Endothelial cell (in vitro differentiated cells): Measurements from ENCODE around the gene LRCH1. TPM values are rescaled to one million over a fixed set of nuclear protein-coding genes. Genes with fewer than 3 reads are reported as not detected.

Experiments used
- DNase-seq: peaks from one replicate; pipeline ENCODE4 v3.0.0; 2021; ENCODE audit warnings: low spot score
- H3K27ac Mint-ChIP-seq: one replicate; pipeline ENCODE4 v1.8.0; 2021; ENCODE audit warnings: mixed read lengths, inconsistent platforms; ENCODE audit not compliant: unreplicated experiment
- H3K27me3 Mint-ChIP-seq: one replicate; pipeline ENCODE4 v1.8.0; 2021; ENCODE audit warnings: mild to moderate bottlenecking, moderate library complexity, mixed read lengths, inconsistent platforms; ENCODE audit not compliant: unreplicated experiment
- H3K36me3 Mint-ChIP-seq: one replicate; pipeline ENCODE4 v1.8.0; 2021; ENCODE audit warnings: mild to moderate bottlenecking, low read depth, mixed read lengths, inconsistent platforms; ENCODE audit not compliant: unreplicated experiment
- H3K4me1 Mint-ChIP-seq: one replicate; pipeline ENCODE4 v1.8.0; 2021; ENCODE audit warnings: mild to moderate bottlenecking, mixed read lengths, inconsistent platforms; ENCODE audit not compliant: unreplicated experiment
- H3K4me3 Mint-ChIP-seq: one replicate; pipeline ENCODE4 v1.8.0; 2021; ENCODE audit warnings: mild to moderate bottlenecking, mixed read lengths, inconsistent platforms; ENCODE audit not compliant: unreplicated experiment
- H3K9me3 Mint-ChIP-seq: one replicate; pipeline ENCODE4 v1.8.0; 2021; ENCODE audit warnings: mixed read lengths, inconsistent platforms; ENCODE audit not compliant: unreplicated experiment
- CTCF ChIP-seq: fragments of 200-600 bp; sonication (generic); IDR thresholded peaks from one replicate; pipeline ENCODE4 v1.5.0; 2021; ENCODE audit warnings: antibody characterized with exemption; ENCODE audit not compliant: unreplicated experiment
- total RNA-seq: library from RNA; stranded (reverse); fragmentation: NEBNext Ultra II Directional; extraction: Animal tissue kit (Norgen Biotek cat#: 25700); gene quantifications from one replicate; pipeline ENCODE4 v1.2.1, GENCODE V29; 2021; ENCODE audit not compliant: unreplicated experiment

The LRCH1 gene
- total RNA-seq, 1 donor from 2014 or later: 45.6 TPM

GRCh38 chr13:46648166-46648607, 95.2 kb downstream of the LRCH1 start:
- Mint-ChIP-seq H3K27ac (no peak overlapping the region), H3K36me3 (peaks cover 9% of the 10 kb centered on the region), H3K27me3 (peaks cover 3% of the 10 kb centered on the region), H3K4me1 (peaks cover 37% of the 10 kb centered on the region), H3K9me3 (no peaks in the 10 kb centered on the region), H3K4me3 (no peak overlapping the region)
- TF ChIP-seq CTCF: no peak
- no peak for DNase-seq

GRCh38 chr13:46649816-46650215, 96.8 kb downstream of the LRCH1 start:
- peak overlapping the region; percentile 23 for H3K27ac Mint-ChIP-seq
- no peak for TF ChIP-seq CTCF
- peaks cover 9% of the 10 kb centered on the region for H3K36me3 Mint-ChIP-seq
- no peak for DNase-seq
- no peak overlapping the region for H3K4me3 Mint-ChIP-seq
- H3K4me1 Mint-ChIP-seq: peaks cover 21% of the 10 kb centered on the region
- H3K9me3 Mint-ChIP-seq: no peaks in the 10 kb centered on the region
- no peaks in the 10 kb centered on the region for H3K27me3 Mint-ChIP-seq

GRCh38 chr13:46654951-46655350, 102.0 kb downstream of the LRCH1 start:
- no peaks in the 10 kb centered on the region for H3K9me3 Mint-ChIP-seq
- no peaks in the 10 kb centered on the region for H3K27me3 Mint-ChIP-seq
- DNase-seq: no peak
- H3K4me1 Mint-ChIP-seq: peaks cover 26% of the 10 kb centered on the region
- H3K36me3 Mint-ChIP-seq: peaks cover 9% of the 10 kb centered on the region
- no peak overlapping the region for H3K4me3 Mint-ChIP-seq
- no peak for TF ChIP-seq CTCF
- H3K27ac Mint-ChIP-seq: peak overlapping the region; percentile 30

GRCh38 chr13:46655377-46656180, 102.6 kb downstream of the LRCH1 start:
- H3K27me3 Mint-ChIP-seq: no peaks in the 10 kb centered on the region
- DNase-seq: no peak
- no peak overlapping the region for H3K4me3 Mint-ChIP-seq
- peak overlapping the region; percentile 77 for H3K27ac Mint-ChIP-seq
- H3K36me3 Mint-ChIP-seq: peaks cover 11% of the 10 kb centered on the region
- peaks cover 26% of the 10 kb centered on the region for H3K4me1 Mint-ChIP-seq
- no peak for TF ChIP-seq CTCF
- no peaks in the 10 kb centered on the region for H3K9me3 Mint-ChIP-seq

GRCh38 chr13:46656786-46657185, 103.8 kb downstream of the LRCH1 start:
- Mint-ChIP-seq H3K36me3 (peaks cover 15% of the 10 kb centered on the region), H3K4me3 (no peak overlapping the region), H3K27me3 (no peaks in the 10 kb centered on the region), H3K27ac (no peak overlapping the region), H3K9me3 (no peaks in the 10 kb centered on the region), H3K4me1 (peaks cover 36% of the 10 kb centered on the region)
- DNase-seq: no peak
- no peak for TF ChIP-seq CTCF
